Colonic mucosa (tissue), 4 donors: Measurements from ENCODE around the gene ERICH3. TPM values are rescaled to one million over a fixed set of nuclear protein-coding genes. Genes with fewer than 3 reads are reported as not detected.

Experiments used
- DNase-seq: peaks from one replicate; pipeline ENCODE4 v3.0.0-alpha.2; 2020
- H3K27ac ChIP-seq: fragments of 200-600 bp; one replicate; pipeline ENCODE4 v1.8.0; 2021
- H3K27me3 ChIP-seq: fragments of 200-600 bp; one replicate; pipeline ENCODE4 v1.8.0; 2021
- H3K36me3 ChIP-seq: fragments of 200-600 bp; one replicate; pipeline ENCODE4 v1.8.0; 2021
- H3K4me1 ChIP-seq: fragments of 200-600 bp; one replicate; pipeline ENCODE4 v1.8.0; 2021; ENCODE audit warnings: mild to moderate bottlenecking
- H3K4me3 ChIP-seq: fragments of 200-600 bp; one replicate; pipeline ENCODE4 v1.8.0; 2021
- H3K9ac ChIP-seq, 2 donors: one replicate each; pipeline ENCODE4 v1.7.0; 2013; ENCODE audit warnings: control low read depth in 2 of 2, low read depth in 2 of 2, low read length in 2 of 2
- H3K9me3 ChIP-seq: fragments of 200-600 bp; one replicate; pipeline ENCODE4 v1.8.0; 2021
- CTCF ChIP-seq: fragments of 200-600 bp; IDR thresholded peaks from one replicate; pipeline ENCODE4 v1.8.0; 2022; ENCODE audit warnings: antibody characterized with exemption, mild to moderate bottlenecking
- intact Hi-C: fragments of 100-400 bp; cut with DNase I; formaldehyde crosslinking; loops from one replicate; pipeline ENCODE4 v1.14.1; 2022
- total RNA-seq, 2 donors: library from RNA; stranded (reverse); fragmentation: NEBNext Ultra II Directional in 1 of 2; extraction: Animal tissue kit (Norgen Biotek cat#: 25700) in 1 of 2; gene quantifications; one replicate each; pipeline ENCODE4 v1.2.1, GENCODE V29; 2021
- donor health status: healthy.
- donor health status: DM: no; HTN: no; CAD: no.
- donor health status: DM: no; HTN: no; CAD: no.

Gene ERICH3
- total RNA-seq, 2 donors from 2014 or later = 0.16 TPM; not detected in 1

DNA sequence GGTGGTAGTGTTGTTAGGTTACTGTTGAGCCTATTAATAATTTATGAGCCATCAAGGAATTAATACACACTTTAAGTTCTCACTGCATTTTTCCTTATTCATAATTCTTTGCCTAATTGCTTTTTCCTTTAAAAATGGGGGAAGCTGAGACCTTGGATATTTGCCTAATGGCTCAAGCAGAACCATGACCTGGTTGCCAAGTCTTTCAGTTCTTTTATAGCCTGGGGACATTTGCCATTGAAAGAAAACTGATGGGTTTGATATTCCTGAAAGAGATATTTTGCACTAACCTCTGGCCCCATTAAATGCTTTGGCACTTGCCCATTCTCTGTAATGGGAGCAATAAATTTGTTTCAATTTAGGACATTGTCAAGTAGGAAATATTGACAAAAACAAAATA, 142.7 kb downstream of the ERICH3 start:
- no peaks in the 10 kb centered on the region for H3K27me3 ChIP-seq
- H3K9me3 ChIP-seq = no peaks in the 10 kb centered on the region
- H3K36me3 ChIP-seq = no peaks in the 10 kb centered on the region
- no peak for DNase-seq
- H3K27ac ChIP-seq = no peak overlapping the region
- H3K4me1 ChIP-seq = no peaks in the 10 kb centered on the region
- no peak overlapping the region for H3K9ac ChIP-seq
- TF ChIP-seq CTCF = no peak
- no peak overlapping the region for H3K4me3 ChIP-seq
- intact Hi-C loops = no loop called here

GRCh38 chr1:74528123-74528522, 145.5 kb downstream of the ERICH3 start:
- H3K36me3 ChIP-seq = no peaks in the 10 kb centered on the region
- DNase-seq = no peak
- TF ChIP-seq CTCF = no peak
- no peaks in the 10 kb centered on the region for H3K27me3 ChIP-seq
- no peak overlapping the region for H3K9ac ChIP-seq
- no peak overlapping the region for H3K4me3 ChIP-seq
- H3K4me1 ChIP-seq = no peaks in the 10 kb centered on the region
- no peak overlapping the region for H3K27ac ChIP-seq
- H3K9me3 ChIP-seq = no peaks in the 10 kb centered on the region
- intact Hi-C loops = no loop called here

DNA sequence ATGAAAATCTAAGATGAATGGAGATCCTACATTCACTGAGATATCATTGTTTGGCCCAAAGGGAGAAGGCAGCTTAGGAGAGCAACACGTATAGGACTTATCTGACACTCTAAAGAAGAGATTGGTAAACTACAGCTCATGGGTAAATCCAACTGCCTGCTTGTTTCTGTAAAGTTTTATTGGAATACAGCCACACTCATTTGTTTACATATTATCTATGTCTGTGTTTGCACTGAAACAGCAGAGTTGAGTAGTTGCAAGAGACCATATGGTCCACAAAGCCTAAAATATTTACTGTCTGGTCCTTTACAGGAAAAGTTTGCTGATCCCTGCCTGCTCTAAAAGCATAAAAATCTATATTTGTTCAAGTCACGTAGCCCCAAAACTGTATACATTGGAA, 146.9 kb downstream of the ERICH3 start:
- Histone ChIP-seq H3K27me3 (no peaks in the 10 kb centered on the region), H3K9me3 (no peaks in the 10 kb centered on the region), H3K4me1 (no peaks in the 10 kb centered on the region), H3K4me3 (no peak overlapping the region), H3K36me3 (no peaks in the 10 kb centered on the region), H3K27ac (no peak overlapping the region), H3K9ac (no peak overlapping the region)
- TF ChIP-seq CTCF = no peak
- no peak for DNase-seq
- intact Hi-C loops = no loop called here

GRCh38 chr1:74523873-74524480, 149.6 kb downstream of the ERICH3 start:
- H3K36me3 ChIP-seq = no peaks in the 10 kb centered on the region
- H3K27me3 ChIP-seq = no peaks in the 10 kb centered on the region
- no peak overlapping the region for H3K27ac ChIP-seq
- no peak for TF ChIP-seq CTCF
- intact Hi-C loops = no loop called here
- no peak overlapping the region for H3K4me3 ChIP-seq
- no peak for DNase-seq
- H3K9me3 ChIP-seq = no peaks in the 10 kb centered on the region
- H3K4me1 ChIP-seq = no peaks in the 10 kb centered on the region
- no peak overlapping the region for H3K9ac ChIP-seq

- TF ChIP-seq CTCF = no peak
- no peak overlapping the region for H3K4me3 ChIP-seq
- H3K9ac ChIP-seq = no peak overlapping the region
- no peaks in the 10 kb centered on the region for H3K9me3 ChIP-seq
- H3K36me3 ChIP-seq = no peaks in the 10 kb centered on the region
- H3K4me1 ChIP-seq = no peaks in the 10 kb centered on the region
- intact Hi-C loops = no loop called here
- no peaks in the 10 kb centered on the region for H3K27me3 ChIP-seq
- H3K27ac ChIP-seq = no peak overlapping the region
- no peak for DNase-seq
Observed at GRCh38 chr1:74522148-74522547, 151.4 kb downstream of the ERICH3 start.

Other genes starting within 250 kb of the ERICH3 start
- gene LRRC53, start 161.2 kb downstream of the ERICH3 start, total RNA-seq = under 1 TPM in 1 of 2 donors, not detected in 1; 0.07 TPM
- gene CRYZ, start 59.3 kb upstream of the ERICH3 start, total RNA-seq = 10 to 100 TPM; 15.7 to 25.8 TPM
- 10 to 100 TPM in 1 of 2 donors, 1 to 10 TPM in 1; 8.5 to 16.7 TPM for gene TYW3, start 59.4 kb upstream of the ERICH3 start, total RNA-seq